Vagina (tissue), 2 donors: ENCODE data around the gene LCOR. TPM values are rescaled to one million over a fixed set of nuclear protein-coding genes. Genes with fewer than 3 reads are reported as not detected.

Experiments used
- DNase-seq, 2 donors: peaks; one replicate each; pipeline ENCODE4 v3.0.0-alpha.2; 2017; ENCODE audit errors: extremely low spot score in 2 of 2
- H3K27ac ChIP-seq: fragments of 200-600 bp; sonication (generic); one replicate; pipeline ENCODE4 v1.5.1; 2019
- H3K27me3 ChIP-seq: fragments of 200-600 bp; sonication (generic); one replicate; pipeline ENCODE4 v1.5.1; 2019
- H3K36me3 ChIP-seq, 2 donors: fragments of 200-600 bp; sonication (generic); one replicate each; pipeline ENCODE4 v1.5.1; 2017 to 2019
- H3K4me1 ChIP-seq: fragments of 200-600 bp; sonication (generic); one replicate; pipeline ENCODE4 v1.5.1; 2019
- H3K4me3 ChIP-seq, 2 donors: fragments of 200-600 bp; sonication (generic); 1 replicate in 1 of 2; 2 replicates in 1 of 2; pipeline ENCODE4 v1.5.1; 2016 to 2019
- H3K9me3 ChIP-seq: fragments of 200-600 bp; sonication (generic); one replicate; pipeline ENCODE4 v1.5.1; 2019
- POLR2A ChIP-seq, 2 donors: fragments of 450-650 bp; IDR thresholded peaks; one replicate each; pipeline ENCODE4 v1.6.1; 2017; ENCODE audit warnings: antibody characterized with exemption in 2 of 2, mild to moderate bottlenecking in 2 of 2, moderate library complexity in 2 of 2
- POLR2AphosphoS5 ChIP-seq, 2 donors: sonication (generic); formaldehyde crosslinking; IDR thresholded peaks; one replicate each; pipeline ENCODE4 v1.9.0; 2017; ENCODE audit warnings: antibody characterized with exemption in 2 of 2, mild to moderate bottlenecking in 2 of 2, low read depth in 1 of 2; ENCODE audit not compliant: insufficient read depth in 1 of 2
- intact Hi-C: fragments of 100-400 bp; cut with DNase I; formaldehyde crosslinking; loops from one replicate; pipeline ENCODE4 v1.15.1; 2023
- total RNA-seq: library from RNA; depleted of rRNA; stranded (reverse); fragments of >200 nt; gene quantifications from one replicate; pipeline ENCODE4 v1.2.3, GENCODE V29; 2016
- TF ChIP-seq, protein P1 (sequence below), 3 experiments: fragments of 450-650 bp in 2 of 3; fragments of 200-600 bp in 1 of 3; sonication (generic) in 1 of 3; IDR thresholded peaks; one replicate each; pipeline ENCODE4 v1.5.1; 2017 to 2019; ENCODE audit warnings: antibody characterized with exemption in 3 of 3, mild to moderate bottlenecking in 2 of 3, moderate library complexity in 2 of 3

The LCOR gene
- total RNA-seq, 1 donor from 2014 or later = 85.2 TPM

DNA sequence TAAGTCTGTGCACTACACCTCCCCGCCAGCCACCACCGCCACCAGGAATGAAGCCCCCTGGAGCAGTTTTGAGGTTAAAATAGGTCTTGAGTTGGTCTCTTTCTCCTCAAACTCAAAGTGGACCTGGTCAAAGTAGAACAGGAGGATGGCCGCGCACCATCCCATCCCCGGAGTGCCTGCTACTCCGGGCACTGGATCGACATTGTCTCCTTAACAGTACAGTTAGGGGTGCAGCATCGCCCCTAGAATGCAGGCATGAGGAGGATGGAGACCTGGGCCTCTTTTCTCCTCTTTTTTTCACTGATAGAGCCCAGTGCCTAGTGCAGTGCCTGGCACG is 208.1 kb downstream of the LCOR start:
- Histone ChIP-seq H3K36me3 (no peaks in the 10 kb centered on the region), H3K4me3 (no peak overlapping the region), H3K4me1 (peaks cover 12% of the 10 kb centered on the region), H3K9me3 (no peaks in the 10 kb centered on the region), H3K27ac (no peak overlapping the region), H3K27me3 (no peaks in the 10 kb centered on the region)
- TF ChIP-seq POLR2AphosphoS5 (IDR thresholded peaks at IDR 0.05; ENCODE audit: insufficient read depth in 1 of 2, low read depth in 1 of 2) = no peak
- TF ChIP-seq POLR2A (IDR thresholded peaks at IDR 0.05) = no peak
- TF ChIP-seq, protein P1, sequence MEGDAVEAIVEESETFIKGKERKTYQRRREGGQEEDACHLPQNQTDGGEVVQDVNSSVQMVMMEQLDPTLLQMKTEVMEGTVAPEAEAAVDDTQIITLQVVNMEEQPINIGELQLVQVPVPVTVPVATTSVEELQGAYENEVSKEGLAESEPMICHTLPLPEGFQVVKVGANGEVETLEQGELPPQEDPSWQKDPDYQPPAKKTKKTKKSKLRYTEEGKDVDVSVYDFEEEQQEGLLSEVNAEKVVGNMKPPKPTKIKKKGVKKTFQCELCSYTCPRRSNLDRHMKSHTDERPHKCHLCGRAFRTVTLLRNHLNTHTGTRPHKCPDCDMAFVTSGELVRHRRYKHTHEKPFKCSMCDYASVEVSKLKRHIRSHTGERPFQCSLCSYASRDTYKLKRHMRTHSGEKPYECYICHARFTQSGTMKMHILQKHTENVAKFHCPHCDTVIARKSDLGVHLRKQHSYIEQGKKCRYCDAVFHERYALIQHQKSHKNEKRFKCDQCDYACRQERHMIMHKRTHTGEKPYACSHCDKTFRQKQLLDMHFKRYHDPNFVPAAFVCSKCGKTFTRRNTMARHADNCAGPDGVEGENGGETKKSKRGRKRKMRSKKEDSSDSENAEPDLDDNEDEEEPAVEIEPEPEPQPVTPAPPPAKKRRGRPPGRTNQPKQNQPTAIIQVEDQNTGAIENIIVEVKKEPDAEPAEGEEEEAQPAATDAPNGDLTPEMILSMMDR (IDR thresholded peaks at IDR 0.05) = no peak
- DNase-seq = no peak
- intact Hi-C loops = no loop called here

DNA sequence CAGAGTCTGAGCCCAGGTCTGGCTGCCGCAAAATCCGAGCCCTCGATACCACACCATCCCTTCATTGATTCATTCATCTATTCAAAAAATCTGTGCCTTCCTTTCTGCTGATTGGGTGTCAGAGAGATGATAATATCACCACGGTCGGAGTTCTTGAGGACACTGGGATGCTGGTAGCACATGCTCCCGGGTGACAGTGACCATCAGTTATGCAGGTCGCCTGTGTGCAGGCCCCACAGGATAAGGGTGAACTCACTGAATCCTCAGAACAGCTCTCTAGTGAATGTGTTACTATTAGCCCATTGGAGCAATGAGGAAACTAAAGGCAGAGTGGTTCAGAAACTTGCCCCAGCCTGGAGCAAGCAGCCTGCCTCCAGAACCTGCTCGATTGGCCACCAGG is 208.6 kb downstream of the LCOR start:
- no peak for DNase-seq
- H3K27ac ChIP-seq = no peak overlapping the region
- H3K4me1 ChIP-seq = peaks cover 12% of the 10 kb centered on the region
- intact Hi-C loops = no loop called here
- H3K4me3 ChIP-seq = no peak overlapping the region
- H3K9me3 ChIP-seq = no peaks in the 10 kb centered on the region
- TF ChIP-seq, protein P1 (IDR thresholded peaks at IDR 0.05) = no peak
- TF ChIP-seq POLR2A (IDR thresholded peaks at IDR 0.05) (no peak), POLR2AphosphoS5 (IDR thresholded peaks at IDR 0.05; ENCODE audit: insufficient read depth in 1 of 2, low read depth in 1 of 2) (no peak)
- H3K27me3 ChIP-seq = no peaks in the 10 kb centered on the region
- no peaks in the 10 kb centered on the region for H3K36me3 ChIP-seq

DNA sequence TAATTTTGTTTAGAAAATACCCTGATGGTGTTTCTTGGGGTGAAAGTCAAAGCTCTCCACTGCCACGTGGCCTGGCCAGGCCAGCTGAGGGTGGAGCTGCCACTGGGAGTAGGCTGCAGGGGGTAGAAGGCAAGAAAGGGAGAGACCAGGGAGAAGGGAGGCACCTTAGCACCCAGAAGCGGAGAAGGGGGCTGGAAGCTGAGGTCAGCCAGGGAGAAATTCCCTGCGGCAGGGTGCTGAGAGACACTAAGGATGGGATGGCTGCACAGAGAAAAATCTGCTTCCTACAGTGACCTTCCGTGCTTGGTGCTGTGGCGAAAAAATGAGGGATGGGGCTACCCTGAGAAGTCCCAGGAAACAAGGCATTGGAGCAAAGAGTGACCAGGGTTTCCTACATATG is 210.0 kb downstream of the LCOR start:
- Histone ChIP-seq H3K36me3 (no peaks in the 10 kb centered on the region), H3K4me3 (no peak overlapping the region), H3K9me3 (no peaks in the 10 kb centered on the region), H3K27ac (no peak overlapping the region), H3K27me3 (no peaks in the 10 kb centered on the region), H3K4me1 (peaks cover 12% of the 10 kb centered on the region)
- DNase-seq = no peak
- TF ChIP-seq POLR2AphosphoS5 (IDR thresholded peaks at IDR 0.05; ENCODE audit: insufficient read depth in 1 of 2, low read depth in 1 of 2) (no peak), POLR2A (IDR thresholded peaks at IDR 0.05) (no peak)
- TF ChIP-seq, protein P1 (IDR thresholded peaks at IDR 0.05) = no peak
- intact Hi-C loops = no loop called here

DNA sequence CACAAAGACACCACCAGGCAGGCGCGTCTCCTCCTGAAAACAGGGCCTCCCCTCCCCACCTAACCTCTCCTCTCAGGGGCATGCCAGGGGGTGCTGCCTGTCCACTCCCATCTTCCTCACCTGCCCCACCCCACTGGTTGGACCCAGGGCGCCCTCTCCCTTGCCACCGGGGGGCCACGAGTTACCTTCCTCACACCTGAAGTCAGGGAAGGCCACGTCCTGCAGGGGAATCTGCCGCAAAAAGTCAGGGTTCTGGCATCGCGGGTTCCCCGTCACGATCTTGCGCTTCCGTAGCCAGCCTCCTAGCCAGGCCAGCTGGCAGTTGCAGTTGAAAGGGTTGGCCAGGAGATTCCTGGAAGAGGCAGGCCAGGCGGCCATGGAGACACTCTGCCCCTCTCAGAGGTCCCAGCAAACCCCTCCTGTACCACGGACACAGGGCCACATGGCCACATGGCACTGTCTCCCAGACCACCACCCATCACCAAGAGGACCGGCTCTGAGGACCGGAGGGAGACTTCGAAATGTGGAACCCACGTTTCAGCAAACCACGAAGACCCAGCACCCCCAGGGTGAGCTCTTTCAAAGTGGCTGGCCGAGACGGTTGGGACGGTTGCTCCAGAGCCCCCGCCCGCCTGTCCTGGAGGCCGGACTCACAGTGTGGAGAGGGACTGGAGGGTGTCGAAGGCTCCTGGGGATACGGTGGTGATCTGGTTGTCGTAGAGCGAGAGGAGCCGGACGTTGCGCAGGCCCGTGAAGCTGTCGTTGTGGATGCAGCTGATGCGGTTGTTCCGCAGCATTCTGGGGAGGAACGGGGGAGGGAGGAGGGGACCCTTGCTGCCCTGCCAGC is 210.8 kb downstream of the LCOR start:
- no peak overlapping the region for H3K27ac ChIP-seq
- intact Hi-C loops = no loop called here
- no peaks in the 10 kb centered on the region for H3K36me3 ChIP-seq
- H3K9me3 ChIP-seq = no peaks in the 10 kb centered on the region
- H3K27me3 ChIP-seq = no peaks in the 10 kb centered on the region
- H3K4me1 ChIP-seq = peaks cover 4% of the 10 kb centered on the region
- no peak for DNase-seq
- TF ChIP-seq POLR2AphosphoS5 (IDR thresholded peaks at IDR 0.05; ENCODE audit: insufficient read depth in 1 of 2, low read depth in 1 of 2) (no peak), POLR2A (IDR thresholded peaks at IDR 0.05) (no peak)
- TF ChIP-seq, protein P1 (IDR thresholded peaks at IDR 0.05) = no peak
- no peak overlapping the region for H3K4me3 ChIP-seq

DNA sequence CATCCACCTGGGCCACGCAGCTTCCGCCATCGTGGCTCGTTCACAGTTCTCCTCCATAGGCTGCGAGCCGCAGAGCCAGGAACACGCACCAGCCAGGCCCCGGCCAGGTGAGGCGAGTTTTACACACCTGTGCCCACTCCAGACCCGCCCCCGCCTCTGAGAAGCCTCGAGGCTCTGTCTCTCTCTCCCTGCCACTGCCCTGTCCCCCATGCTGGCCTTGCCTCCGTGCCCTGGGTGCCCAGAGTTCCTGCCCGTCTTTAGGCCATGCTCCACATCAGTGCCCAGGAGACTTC is 211.4 kb downstream of the LCOR start:
- TF ChIP-seq POLR2A (IDR thresholded peaks at IDR 0.05) (no peak), POLR2AphosphoS5 (IDR thresholded peaks at IDR 0.05; ENCODE audit: insufficient read depth in 1 of 2, low read depth in 1 of 2) (no peak)
- TF ChIP-seq, protein P1 (IDR thresholded peaks at IDR 0.05) = no peak

More for the DNA sequence above, 211.4 kb downstream of the LCOR start:
- intact Hi-C loops = no loop called here
- no peaks in the 10 kb centered on the region for H3K4me1 ChIP-seq
- H3K27ac ChIP-seq = no peak overlapping the region
- no peak overlapping the region for H3K4me3 ChIP-seq
- no peaks in the 10 kb centered on the region for H3K9me3 ChIP-seq
- no peaks in the 10 kb centered on the region for H3K36me3 ChIP-seq
- H3K27me3 ChIP-seq = no peaks in the 10 kb centered on the region
- no peak for DNase-seq
